Kidney (tissue), 22 donors: Measurements from ENCODE around the gene RPL19. TPM values are rescaled to one million over a fixed set of nuclear protein-coding genes. Genes with fewer than 3 reads are reported as not detected.

Experiments used
- DNase-seq, 5 donors: peaks; one replicate each; pipeline ENCODE4 v3.0.0-alpha.2; 2013 to 2020
- FAIRE-seq: peaks from 2 replicates; lab custom pipeline; 2012; peaks lifted over from hg19 to GRCh38; lab: Jason Lieb, UNC
- H3K27ac ChIP-seq, 2 donors: one replicate each; pipeline ENCODE4 v1.7.0; 2013; ENCODE audit warnings: low read depth in 2 of 2, low read length in 2 of 2, inconsistent platforms in 1 of 2
- H3K27me3 ChIP-seq: one replicate; pipeline ENCODE4 v1.7.1; 2013; ENCODE audit warnings: low read length, inconsistent platforms; ENCODE audit not compliant: control insufficient read depth, insufficient read depth
- H3K36me3 ChIP-seq, 3 donors: one replicate each; pipeline versions ENCODE4 v1.7.0 to v1.7.1; 2013; ENCODE audit warnings: low read length in 3 of 3, control low read depth in 1 of 3, inconsistent platforms in 1 of 3; ENCODE audit not compliant: insufficient read depth in 3 of 3, control insufficient read depth in 2 of 3
- H3K4me1 ChIP-seq, 3 donors: one replicate each; pipeline versions ENCODE4 v1.7.0 to v1.7.1; 2013; ENCODE audit warnings: low read length in 3 of 3, inconsistent platforms in 1 of 3, low read depth in 1 of 3; ENCODE audit not compliant: control insufficient read depth in 2 of 3, insufficient read depth in 2 of 3
- H3K4me3 ChIP-seq, 3 donors: one replicate each; pipeline versions ENCODE4 v1.7.0 to v1.8.1; 2013; ENCODE audit warnings: low read length in 3 of 3, control low read depth in 1 of 3, inconsistent platforms in 1 of 3
- H3K9ac ChIP-seq, 3 donors: one replicate each; pipeline versions ENCODE4 v1.7.0 to v1.7.1; 2013; ENCODE audit warnings: low read length in 3 of 3, control low read depth in 1 of 3, inconsistent platforms in 1 of 3
- H3K9me3 ChIP-seq, 3 donors: one replicate each; pipeline versions ENCODE4 v1.7.0 to v1.7.1; 2013; ENCODE audit warnings: low read length in 3 of 3, control low read depth in 1 of 3, inconsistent platforms in 1 of 3; ENCODE audit not compliant: control insufficient read depth in 2 of 3, insufficient read depth in 1 of 3
- intact Hi-C: fragments of 100-400 bp; cut with DNase I; formaldehyde crosslinking; loops from one replicate; pipeline ENCODE4 v1.11.1; 2022
- long read RNA-seq, 10 donors: library from polyadenylated mRNA in 1 of 10; unstranded in 1 of 10; transcript quantifications; one replicate each; pipeline ENCODE4 v2.0.0 and lab custom pipeline, GENCODE V29; 2021 to 2026
- polyA plus RNA-seq: library from polyadenylated mRNA; stranded (reverse); fragments of 350-450 nt; fragmentation: Illumina TruSeq; extraction: RNeasy Lipid Tissue Mini Kit (QIAGEN cat#74804); gene quantifications from one replicate; pipeline ENCODE4 v1.2.3, GENCODE V29; 2014; ENCODE audit warnings: low read depth, low replicate concordance; ENCODE audit not compliant: insufficient read depth
- total RNA-seq: library from RNA; stranded (reverse); fragmentation: NEBNext Ultra II Directional; extraction: Animal tissue kit (Norgen Biotek cat#: 25700); gene quantifications from one replicate; pipeline ENCODE4 v1.2.1, GENCODE V29; 2021
- TF ChIP-seq, protein P1 (sequence below): IDR thresholded peaks from 3 replicates; pipeline ENCODE4 v1.5.1; 2012; ENCODE audit warnings: mild to moderate bottlenecking, moderate library complexity, borderline replicate concordance; ENCODE audit not compliant: insufficient read depth; ENCODE audit errors: extremely low read depth
- donor health status: control.
- donor health status: control.
- donor health status: control.
- donor health status: control.
- donor health status: control.
- donor health status: DM: yes; HTN: yes; CAD: no.
- donor health status: Normal renal cell carcinoma (clear cell type).

RPL19 gene
- total RNA-seq, result 1,460 TPM
- 2,512 TPM for polyA plus RNA-seq
- long read RNA-seq, donor 1, transcript RPL19-201 (6 exons, 737 nt), result major isoform, 724 of 1,238 reads
- long read RNA-seq, donor 1, partial matches to known transcripts, result 471 of 1,238 reads
- long read RNA-seq, donor 1, other reads (novel, unspliced or antisense), result 39 of 1,238 reads
- long read RNA-seq, donor 2, transcript RPL19-201 (6 exons, 737 nt), result major isoform, 1,011 of 1,588 reads
- long read RNA-seq, donor 2, transcript RPL19-206 (3 exons, 402 nt), result minor isoform, 6 of 1,588 reads
- long read RNA-seq, donor 2, partial matches to known transcripts, result 515 of 1,588 reads
- long read RNA-seq, donor 2, other reads (novel, unspliced or antisense), result 52 of 1,588 reads
- long read RNA-seq, donor 3, transcript RPL19-201 (6 exons, 737 nt), result major isoform, 1,139 of 1,788 reads
- long read RNA-seq, donor 3, transcript RPL19-204 (6 exons, 690 nt), result minor isoform, 6 of 1,788 reads
- long read RNA-seq, donor 3, partial matches to known transcripts, result 594 of 1,788 reads
- long read RNA-seq, donor 3, other reads (novel, unspliced or antisense), result 46 of 1,788 reads
- long read RNA-seq, donor 4, transcript RPL19-201 (6 exons, 737 nt), result major isoform, 475 of 767 reads
- long read RNA-seq, donor 4, transcript RPL19-206 (3 exons, 402 nt), result minor isoform, 5 of 767 reads
- long read RNA-seq, donor 4, partial matches to known transcripts, result 277 of 767 reads
- long read RNA-seq, donor 4, other reads (novel, unspliced or antisense), result 8 of 767 reads
- long read RNA-seq, donor 5, transcript RPL19-201 (6 exons, 737 nt), result major isoform, 62 of 129 reads
- long read RNA-seq, donor 5, partial matches to known transcripts, result 66 of 129 reads
- long read RNA-seq, donor 5, other reads (novel, unspliced or antisense), result 0 of 129 reads
- long read RNA-seq, donor 6, transcript RPL19-204 (6 exons, 690 nt), result minor isoform, 10 of 4,965 reads
- long read RNA-seq, donor 6, transcript RPL19-206 (3 exons, 402 nt), result minor isoform, 13 of 4,965 reads
- long read RNA-seq, donor 6, transcript RPL19-201 (6 exons, 737 nt), result major isoform, 2,828 of 4,965 reads
- long read RNA-seq, donor 6, partial matches to known transcripts, result 1,933 of 4,965 reads
- long read RNA-seq, donor 6, other reads (novel, unspliced or antisense), result 177 of 4,965 reads
- long read RNA-seq, donor 7, transcript RPL19-203 (6 exons, 1,051 nt), result minor isoform, 8 of 372 reads
- long read RNA-seq, donor 7, transcript RPL19-201 (6 exons, 737 nt), result major isoform, 314 of 372 reads
- long read RNA-seq, donor 7, partial matches to known transcripts, result 47 of 372 reads
- long read RNA-seq, donor 7, other reads (novel, unspliced or antisense), result 1 of 372 reads
- long read RNA-seq, donor 8, transcript RPL19-206 (3 exons, 402 nt), result minor isoform, 6 of 1,653 reads
- long read RNA-seq, donor 8, transcript RPL19-201 (6 exons, 737 nt), result major isoform, 1,008 of 1,653 reads
- long read RNA-seq, donor 8, partial matches to known transcripts, result 573 of 1,653 reads
- long read RNA-seq, donor 8, other reads (novel, unspliced or antisense), result 63 of 1,653 reads
- long read RNA-seq, donor 9, transcript RPL19-201 (6 exons, 737 nt), result major isoform, 467 of 792 reads
- long read RNA-seq, donor 9, partial matches to known transcripts, result 296 of 792 reads
- long read RNA-seq, donor 9, other reads (novel, unspliced or antisense), result 22 of 792 reads
- long read RNA-seq, donor 10, transcript RPL19-201 (6 exons, 737 nt), result major isoform, 689 of 1,320 reads
- long read RNA-seq, donor 10, partial matches to known transcripts, result 600 of 1,320 reads
- long read RNA-seq, donor 10, other reads (novel, unspliced or antisense), result 26 of 1,320 reads

DNA sequence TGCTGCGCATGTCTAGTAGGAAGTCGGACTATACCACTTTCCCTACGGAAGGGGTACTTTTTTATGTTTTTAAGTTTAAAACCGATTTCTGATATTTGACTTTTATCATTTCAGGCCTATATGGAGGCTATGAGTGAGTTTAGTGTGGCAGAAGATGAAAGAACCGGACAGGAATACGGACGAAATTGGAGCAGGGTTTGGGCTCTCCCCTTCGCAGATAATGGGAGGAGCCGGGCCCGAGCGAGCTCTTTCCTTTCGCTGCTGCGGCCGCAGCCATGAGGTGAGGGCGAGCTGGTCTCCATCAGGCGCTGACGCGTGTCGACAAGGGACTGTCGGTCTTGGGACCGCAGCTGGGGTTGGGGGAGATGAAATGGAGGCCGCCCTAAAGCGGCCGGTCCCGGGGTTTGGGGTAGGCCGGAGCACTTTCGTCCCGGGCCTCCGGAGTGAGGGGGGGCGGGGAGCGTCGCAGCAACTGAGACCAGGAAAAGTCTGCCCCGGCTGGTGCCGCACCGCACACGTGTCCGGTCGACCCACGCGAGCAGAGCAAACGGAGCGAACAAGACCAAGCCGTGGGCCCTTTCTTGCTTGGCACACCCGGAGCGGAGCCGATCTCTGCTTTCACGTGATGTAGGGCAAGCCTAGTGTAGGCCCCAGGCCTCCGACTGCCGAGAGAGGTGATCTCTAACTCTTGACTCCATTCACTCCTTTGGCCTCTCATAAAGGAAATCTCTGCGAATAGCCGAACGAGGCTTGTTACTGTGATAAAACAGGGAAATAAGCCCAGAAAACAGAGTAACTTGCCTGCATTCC, at the start of gene RPL19:
RPL19 (plus strand) TSS at position 214 of the 810 bp plus-strand sequence; CDS start at position 276, 62 bp downstream.
- TF ChIP-seq, protein P1, sequence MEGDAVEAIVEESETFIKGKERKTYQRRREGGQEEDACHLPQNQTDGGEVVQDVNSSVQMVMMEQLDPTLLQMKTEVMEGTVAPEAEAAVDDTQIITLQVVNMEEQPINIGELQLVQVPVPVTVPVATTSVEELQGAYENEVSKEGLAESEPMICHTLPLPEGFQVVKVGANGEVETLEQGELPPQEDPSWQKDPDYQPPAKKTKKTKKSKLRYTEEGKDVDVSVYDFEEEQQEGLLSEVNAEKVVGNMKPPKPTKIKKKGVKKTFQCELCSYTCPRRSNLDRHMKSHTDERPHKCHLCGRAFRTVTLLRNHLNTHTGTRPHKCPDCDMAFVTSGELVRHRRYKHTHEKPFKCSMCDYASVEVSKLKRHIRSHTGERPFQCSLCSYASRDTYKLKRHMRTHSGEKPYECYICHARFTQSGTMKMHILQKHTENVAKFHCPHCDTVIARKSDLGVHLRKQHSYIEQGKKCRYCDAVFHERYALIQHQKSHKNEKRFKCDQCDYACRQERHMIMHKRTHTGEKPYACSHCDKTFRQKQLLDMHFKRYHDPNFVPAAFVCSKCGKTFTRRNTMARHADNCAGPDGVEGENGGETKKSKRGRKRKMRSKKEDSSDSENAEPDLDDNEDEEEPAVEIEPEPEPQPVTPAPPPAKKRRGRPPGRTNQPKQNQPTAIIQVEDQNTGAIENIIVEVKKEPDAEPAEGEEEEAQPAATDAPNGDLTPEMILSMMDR, result no peak
- Histone ChIP-seq H3K4me3 (peak within 1 kb of the TSS; percentile 96 to 98 (median 97)), H3K27me3 (no peaks in the 10 kb centered on the region), H3K4me1 (peaks cover 3 to 15% (median 9%) of the 10 kb centered on the region in 3 donors), H3K36me3 (peaks cover 18 to 37% (median 32%) of the 10 kb centered on the region in 3 donors), H3K9ac (peak within 1 kb of the TSS; percentile 86 to 95 (median 89)), H3K9me3 (no peaks in the 10 kb centered on the region), H3K27ac (peak within 1 kb of the TSS; percentile 99 to 100)
- DNase-seq (peak in 3 of 5 donors; percentile 81 to 93 (median 86)), FAIRE-seq (no peak)
- intact Hi-C loops, result no loop called here

DNA sequence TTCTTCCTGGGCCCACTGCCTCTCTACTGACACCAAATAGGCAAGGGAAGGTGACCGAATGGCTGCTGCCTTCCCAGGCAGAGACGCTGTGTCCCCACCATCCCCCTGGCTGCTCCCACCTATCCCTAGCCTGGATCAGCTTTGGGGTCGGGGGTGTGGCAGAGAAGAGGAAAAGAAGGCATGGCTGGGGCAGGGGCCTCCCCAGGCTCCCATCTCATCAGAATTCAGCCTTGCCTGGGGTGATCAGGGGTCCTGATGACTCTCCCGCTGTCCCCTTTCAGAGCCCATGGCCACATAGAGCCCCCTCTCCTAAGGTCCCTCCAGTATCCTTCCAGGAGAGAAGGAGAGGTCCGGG, 49.3 kb upstream of the RPL19 start:
- TF ChIP-seq, protein P1, result no peak
- FAIRE-seq (no peak), DNase-seq (no peak)
- no peak overlapping the region for H3K9ac ChIP-seq
- H3K9me3 ChIP-seq, result no peaks in the 10 kb centered on the region
- intact Hi-C loops, result loop anchor here (10.0 kb wide), 1 partner anchor 166 kb away; no protein-coding TSS in a partner anchor
- no peaks in the 10 kb centered on the region for H3K27me3 ChIP-seq
- H3K36me3 ChIP-seq, result no peaks in the 10 kb centered on the region
- no peak overlapping the region for H3K27ac ChIP-seq
- H3K4me3 ChIP-seq, result peak overlapping the region in 1 of 3 donors; percentile 21
- peaks cover 0 to 10% (median 8%) of the 10 kb centered on the region in 3 donors for H3K4me1 ChIP-seq
